NB4 (cell line): Measurements from ENCODE around the gene COX8A.

Experiments
- DNase-seq: peaks from one replicate; pipeline ENCODE4 v3.0.0; 2010; ENCODE audit warnings: low read depth
- H3K4me3 ChIP-seq: one replicate; pipeline ENCODE4 v1.5.1; 2011; ENCODE audit warnings: mild to moderate bottlenecking, low read depth, low read length, moderate library complexity
- MYC ChIP-seq: IDR thresholded peaks from 2 replicates; pipeline ENCODE4 v1.6.1; 2011; ENCODE audit warnings: low read depth, low read length
- POLR2A ChIP-seq: IDR thresholded peaks from 2 replicates; pipeline ENCODE4 v1.6.1; 2011; ENCODE audit warnings: mild to moderate bottlenecking; ENCODE audit not compliant: insufficient read length; ENCODE audit errors: extremely low read depth
- TF ChIP-seq, protein P1 (sequence below): IDR thresholded peaks from one replicate; pipeline ENCODE4 v1.5.1; 2012; ENCODE audit warnings: low read depth, low read length
- TF ChIP-seq, protein P2 (sequence below): IDR thresholded peaks from 2 replicates; pipeline ENCODE4 v1.6.1; 2011; ENCODE audit warnings: low read depth, low read length

The COX8A gene

DNA sequence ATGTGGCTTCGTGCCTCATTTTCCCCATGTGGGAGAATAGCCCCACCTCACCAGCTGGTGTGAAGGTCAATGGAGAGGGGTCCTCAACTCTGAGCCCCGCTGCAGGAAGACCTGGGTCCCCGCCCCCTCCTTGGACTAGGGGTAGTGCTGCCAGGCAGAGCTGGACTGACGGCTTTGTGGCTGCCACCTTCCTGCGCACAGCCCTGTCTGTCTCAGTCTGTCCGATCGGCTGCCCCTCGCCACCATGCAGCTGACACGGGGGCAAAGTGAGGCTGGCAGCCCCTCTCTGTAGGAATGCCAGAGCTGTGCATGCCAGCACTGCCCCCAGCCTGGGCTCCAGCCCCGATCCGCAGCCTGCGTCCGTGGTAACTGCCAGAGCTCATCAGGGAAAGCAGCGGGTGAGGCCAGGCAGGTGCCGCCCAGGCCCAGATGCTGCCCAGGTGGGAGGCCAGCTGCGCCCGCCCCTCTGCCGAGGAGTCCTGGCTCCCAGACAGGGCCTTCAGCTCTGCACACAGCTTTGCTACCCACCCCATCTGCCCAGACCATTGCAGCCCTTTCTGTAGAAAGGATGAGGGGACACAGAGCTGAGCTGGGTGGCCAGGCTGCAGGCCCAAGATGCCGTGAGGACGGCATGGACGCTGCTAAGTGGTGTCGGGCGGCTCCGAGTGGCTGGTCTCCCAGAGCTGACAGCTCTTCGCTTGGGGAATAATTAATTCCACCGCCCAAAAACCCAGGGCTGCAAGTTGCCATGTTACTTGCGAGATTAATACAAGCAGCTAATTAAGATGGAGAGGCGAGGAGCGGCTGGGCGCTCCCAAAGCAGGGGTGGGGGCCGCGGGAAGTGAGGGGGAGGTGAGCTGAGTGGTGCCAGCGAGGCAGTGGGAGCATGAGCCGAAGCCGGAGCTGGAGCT lies 41.8 kb downstream of the COX8A start:
- DNase-seq = no peak
- no peak overlapping the region for H3K4me3 ChIP-seq
- TF ChIP-seq, protein P1, sequence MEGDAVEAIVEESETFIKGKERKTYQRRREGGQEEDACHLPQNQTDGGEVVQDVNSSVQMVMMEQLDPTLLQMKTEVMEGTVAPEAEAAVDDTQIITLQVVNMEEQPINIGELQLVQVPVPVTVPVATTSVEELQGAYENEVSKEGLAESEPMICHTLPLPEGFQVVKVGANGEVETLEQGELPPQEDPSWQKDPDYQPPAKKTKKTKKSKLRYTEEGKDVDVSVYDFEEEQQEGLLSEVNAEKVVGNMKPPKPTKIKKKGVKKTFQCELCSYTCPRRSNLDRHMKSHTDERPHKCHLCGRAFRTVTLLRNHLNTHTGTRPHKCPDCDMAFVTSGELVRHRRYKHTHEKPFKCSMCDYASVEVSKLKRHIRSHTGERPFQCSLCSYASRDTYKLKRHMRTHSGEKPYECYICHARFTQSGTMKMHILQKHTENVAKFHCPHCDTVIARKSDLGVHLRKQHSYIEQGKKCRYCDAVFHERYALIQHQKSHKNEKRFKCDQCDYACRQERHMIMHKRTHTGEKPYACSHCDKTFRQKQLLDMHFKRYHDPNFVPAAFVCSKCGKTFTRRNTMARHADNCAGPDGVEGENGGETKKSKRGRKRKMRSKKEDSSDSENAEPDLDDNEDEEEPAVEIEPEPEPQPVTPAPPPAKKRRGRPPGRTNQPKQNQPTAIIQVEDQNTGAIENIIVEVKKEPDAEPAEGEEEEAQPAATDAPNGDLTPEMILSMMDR = no peak
- TF ChIP-seq POLR2A (no peak), MYC (no peak)
- TF ChIP-seq, protein P2, sequence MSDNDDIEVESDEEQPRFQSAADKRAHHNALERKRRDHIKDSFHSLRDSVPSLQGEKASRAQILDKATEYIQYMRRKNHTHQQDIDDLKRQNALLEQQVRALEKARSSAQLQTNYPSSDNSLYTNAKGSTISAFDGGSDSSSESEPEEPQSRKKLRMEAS = no peak

DNA sequence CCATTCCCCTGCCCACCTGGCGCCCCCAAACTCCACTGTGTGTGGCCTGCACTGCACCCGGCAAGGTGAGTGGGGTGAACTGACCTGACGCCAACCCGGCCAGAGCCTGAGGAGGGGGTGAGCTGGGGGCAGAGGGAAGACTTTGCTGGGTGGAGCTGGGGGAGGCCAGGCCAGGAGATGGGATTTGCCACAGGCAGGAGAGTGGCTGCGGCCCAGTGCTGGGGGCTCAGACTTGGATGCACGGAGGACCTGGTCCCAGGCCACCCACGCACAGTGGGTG lies 43.5 kb downstream of the COX8A start:
- no peak overlapping the region for H3K4me3 ChIP-seq
- DNase-seq = no peak

DNA sequence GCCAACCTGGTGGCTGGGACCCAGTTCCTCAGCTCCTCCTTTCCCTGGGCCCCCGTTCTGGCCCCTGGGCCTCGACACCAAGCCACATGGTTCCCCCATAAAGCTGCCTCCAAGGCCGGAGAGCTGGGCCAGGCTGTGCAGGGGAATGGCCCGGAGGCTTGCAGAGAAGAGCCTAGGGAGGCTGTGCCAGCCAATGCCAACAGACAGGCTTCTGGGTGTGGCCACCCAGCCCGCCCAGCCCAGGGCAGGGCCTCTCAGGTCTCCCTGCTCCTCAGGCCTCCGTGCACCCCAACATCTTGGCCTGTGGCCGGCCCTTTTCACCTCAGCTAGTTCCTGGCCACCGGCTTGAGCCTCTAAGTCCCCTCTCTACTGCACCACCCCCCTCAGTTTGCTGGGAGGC lies 43.9 kb downstream of the COX8A start:
- TF ChIP-seq, protein P2 = no peak
- TF ChIP-seq POLR2A (no peak), MYC (no peak)
- TF ChIP-seq, protein P1 = no peak

More for the DNA sequence above, 43.5 kb downstream of the COX8A start:
- TF ChIP-seq, protein P1 = no peak
- TF ChIP-seq MYC (no peak), POLR2A (no peak)
- TF ChIP-seq, protein P2 = no peak

DNA sequence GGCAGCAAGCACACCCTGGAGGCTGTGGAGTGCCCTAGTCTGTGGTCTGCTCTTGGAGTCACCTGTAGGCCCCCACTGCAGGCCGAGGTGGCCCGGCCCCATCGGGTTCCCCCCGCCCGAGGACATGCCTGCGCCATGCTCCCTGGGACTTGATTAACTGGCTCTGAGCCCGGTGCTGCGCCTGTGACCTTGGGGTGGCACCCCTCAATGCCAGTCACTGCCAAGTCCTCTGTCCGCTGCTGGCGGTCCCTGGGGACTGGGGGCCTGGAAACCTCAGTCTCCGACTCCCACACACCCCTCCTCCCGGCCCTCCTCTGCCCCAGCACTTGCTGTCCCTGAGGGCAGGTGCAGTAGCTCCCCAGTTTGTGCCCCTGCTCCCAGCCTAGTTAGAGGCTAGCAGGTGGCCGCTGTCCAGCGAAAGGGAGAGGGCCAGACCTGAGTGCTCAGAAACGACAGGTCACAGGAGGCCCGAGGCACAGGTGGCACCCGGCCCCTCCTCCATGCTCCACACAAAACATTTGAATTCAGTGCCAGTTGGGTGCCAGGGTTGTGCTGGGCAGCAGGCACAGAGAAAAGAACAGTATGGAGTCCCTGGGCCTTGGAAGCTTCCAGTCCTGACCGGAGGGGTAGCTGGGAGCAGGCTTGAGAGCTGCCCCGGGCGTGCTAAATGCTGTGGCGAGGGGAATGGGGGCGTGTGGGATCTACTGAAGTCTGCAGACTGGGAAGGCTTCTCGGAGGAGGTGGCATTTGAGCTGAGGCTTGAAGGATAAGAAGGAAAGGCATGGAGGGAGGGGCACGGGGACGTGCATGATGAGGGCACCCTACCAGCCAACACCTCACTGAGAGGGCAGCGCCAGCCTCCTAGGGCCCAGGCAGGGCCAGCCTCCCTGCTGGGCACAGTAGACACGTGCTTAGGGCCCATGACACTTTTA lies 45.0 kb downstream of the COX8A start:
- DNase-seq = no peak
- no peak for TF ChIP-seq MYC
- TF ChIP-seq, protein P1 = no peak
- TF ChIP-seq, protein P2 = no peak
- no peak overlapping the region for H3K4me3 ChIP-seq

More for the DNA sequence above, 43.9 kb downstream of the COX8A start:
- no peak for DNase-seq
- H3K4me3 ChIP-seq = no peak overlapping the region

DNA sequence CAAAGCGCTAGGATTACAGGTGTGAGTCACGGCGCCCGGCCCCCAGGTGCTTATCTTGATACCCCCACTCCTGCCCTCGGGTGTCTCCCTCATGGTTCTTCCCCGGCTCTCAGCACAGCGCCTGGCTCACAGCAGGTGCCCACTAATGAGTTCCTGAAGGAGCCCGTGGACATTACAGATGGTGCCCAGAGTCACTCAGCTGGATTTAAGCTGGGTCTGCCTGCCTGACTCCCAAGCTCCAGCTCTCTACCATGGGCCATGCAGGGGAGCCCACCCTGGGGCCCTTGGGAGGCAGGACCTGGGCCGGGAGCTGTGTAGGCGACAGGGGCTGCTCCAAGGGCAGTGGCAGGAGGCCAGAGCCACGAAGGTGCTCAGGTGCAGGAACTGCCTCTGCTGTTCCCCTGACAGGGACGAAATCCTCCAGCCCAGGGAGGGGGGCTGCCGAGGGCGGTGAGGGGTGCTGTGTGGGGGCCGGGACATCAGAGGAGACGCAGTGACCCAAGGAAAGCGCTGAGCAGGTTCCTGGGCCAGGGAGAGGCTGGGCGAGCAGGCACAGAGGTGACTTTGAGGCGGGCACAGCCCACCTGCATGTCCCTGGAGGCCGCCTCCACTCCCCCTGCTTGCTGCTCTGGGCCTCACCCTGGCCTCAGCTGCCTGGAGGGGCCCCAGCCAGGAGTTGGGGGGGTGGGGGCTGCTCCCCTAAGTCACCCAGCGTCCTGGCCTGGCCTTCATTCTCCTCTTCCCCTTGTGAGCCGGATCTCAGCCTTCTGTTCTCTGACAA lies 46.7 kb downstream of the COX8A start:
- no peak overlapping the region for H3K4me3 ChIP-seq
- TF ChIP-seq MYC (no peak), POLR2A (no peak)
- TF ChIP-seq, protein P2 = no peak
- TF ChIP-seq, protein P1 = no peak
- no peak for DNase-seq
